GM19452 (cell line): ENCODE data around the gene BMPR1B.
"Not testable (repeated sequence)": the region's sequence is repeated elsewhere in the genome, so short reads cannot be mapped to it uniquely, and the experiment has no call there.

Experiments
- ATAC-seq: cut with Tn5 transposase; IDR thresholded peaks from one replicate; pipeline ENCODE4 v1.9.1; 2021; ENCODE audit not compliant: unreplicated experiment

BMPR1B gene

DNA sequence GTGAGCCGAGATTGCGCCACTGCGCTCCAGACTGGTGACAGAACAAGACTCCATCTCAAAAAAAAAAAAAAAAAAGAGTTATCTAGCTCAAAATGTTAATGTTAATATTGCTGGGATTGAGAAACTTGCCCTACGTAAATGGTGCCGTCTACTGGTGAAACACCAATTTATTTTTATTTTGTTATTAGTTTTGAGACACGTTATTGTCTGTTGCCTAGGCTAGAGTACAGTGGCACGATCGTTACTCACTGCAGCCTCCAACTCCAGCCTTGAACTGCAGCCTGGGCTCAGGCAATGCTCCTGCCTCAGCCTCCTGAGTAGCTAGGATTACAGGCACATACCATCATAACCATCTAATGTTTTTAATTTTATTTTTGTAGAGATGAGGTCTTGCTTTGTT is 262.8 kb downstream of the BMPR1B start:
- no peak for ATAC-seq

DNA sequence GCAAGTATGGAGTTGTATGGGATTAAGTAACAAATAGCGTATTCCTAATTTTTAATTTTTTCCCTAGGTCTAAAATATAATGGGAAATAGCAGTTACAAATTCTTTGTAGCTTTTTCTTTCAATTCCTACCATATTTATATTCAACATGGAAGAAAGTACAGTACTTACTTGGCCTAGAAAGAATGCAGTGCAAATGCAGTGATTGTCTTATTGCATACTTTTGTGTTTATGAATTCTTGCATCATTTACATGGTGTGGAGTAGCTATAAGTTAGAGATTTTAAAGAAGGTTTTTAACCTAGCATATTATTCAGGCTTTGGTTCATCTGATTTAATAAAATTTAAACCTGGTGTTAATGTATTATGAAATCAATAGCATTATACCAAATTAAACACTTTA is 263.3 kb downstream of the BMPR1B start:
- no peak for ATAC-seq

DNA sequence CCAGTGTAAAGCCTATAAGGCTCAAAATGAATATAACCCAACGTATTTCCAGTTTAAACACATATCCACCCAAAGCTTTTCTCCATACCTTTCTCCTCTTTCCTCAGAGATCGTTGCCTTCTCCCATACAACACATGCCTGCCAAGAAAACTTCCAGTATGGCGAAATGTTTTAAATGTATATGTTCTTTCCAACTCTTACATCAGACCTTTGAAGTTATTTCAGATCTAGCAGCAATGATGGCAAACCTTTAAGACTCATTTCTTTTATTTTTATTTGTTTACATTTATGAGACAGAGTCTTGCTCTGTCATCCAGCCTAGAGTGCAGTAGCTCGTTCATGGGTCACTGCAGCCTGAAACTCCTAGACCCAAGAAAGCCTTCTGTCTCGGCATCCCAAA is 265.4 kb downstream of the BMPR1B start:
- no peak for ATAC-seq

DNA sequence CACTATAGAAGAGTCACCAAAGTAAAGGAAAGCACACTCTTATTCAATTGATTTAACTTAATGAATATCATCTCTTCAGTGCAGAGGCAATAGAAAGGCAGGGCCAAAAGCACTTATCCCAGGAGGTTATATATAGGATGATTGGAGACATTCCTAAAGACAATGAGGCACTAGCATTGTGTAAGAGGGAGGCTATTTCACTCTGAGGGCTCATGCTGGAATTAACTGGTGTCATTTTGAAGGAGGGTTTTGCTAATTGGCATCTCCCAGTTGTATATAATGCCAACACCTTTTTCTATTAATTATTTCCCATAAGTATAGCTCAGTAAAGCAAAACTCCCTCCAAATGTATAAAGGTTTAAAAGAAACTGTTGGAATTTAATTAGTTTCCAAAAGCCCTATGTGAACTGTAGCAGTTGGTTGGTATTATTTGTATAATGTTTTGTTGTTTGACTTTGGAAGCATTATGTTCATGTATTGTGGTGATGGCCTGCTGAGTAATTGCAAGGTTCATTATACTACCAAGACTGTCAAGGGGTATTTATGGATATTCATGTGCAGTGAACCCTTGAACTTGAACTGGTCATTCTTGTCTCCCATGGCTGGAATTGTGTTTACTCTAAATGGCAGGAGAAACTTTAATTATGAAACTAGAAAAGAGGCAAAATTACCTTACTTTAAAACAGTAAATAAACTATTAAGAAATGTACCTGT is 270.3 kb downstream of the BMPR1B start:
- no peak for ATAC-seq

DNA sequence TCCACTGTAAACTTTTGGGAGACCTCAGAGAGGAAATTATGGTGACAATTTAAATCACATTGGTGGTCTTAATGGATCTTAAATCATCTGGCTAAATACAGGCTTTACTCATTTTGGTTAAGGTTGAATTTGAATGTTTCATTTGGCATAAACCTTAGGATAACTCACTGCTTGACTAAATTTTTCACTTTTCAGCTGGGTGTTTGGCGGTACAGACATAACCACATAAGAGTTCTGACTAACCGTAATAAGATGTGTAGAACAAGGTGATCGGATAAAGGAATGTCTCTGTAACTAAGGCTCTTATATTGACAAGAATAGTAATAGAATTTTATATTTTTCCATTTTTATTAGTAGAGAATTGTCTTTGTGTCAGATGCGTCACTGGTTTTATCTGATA is 281.0 kb downstream of the BMPR1B start:
- no peak for ATAC-seq

DNA sequence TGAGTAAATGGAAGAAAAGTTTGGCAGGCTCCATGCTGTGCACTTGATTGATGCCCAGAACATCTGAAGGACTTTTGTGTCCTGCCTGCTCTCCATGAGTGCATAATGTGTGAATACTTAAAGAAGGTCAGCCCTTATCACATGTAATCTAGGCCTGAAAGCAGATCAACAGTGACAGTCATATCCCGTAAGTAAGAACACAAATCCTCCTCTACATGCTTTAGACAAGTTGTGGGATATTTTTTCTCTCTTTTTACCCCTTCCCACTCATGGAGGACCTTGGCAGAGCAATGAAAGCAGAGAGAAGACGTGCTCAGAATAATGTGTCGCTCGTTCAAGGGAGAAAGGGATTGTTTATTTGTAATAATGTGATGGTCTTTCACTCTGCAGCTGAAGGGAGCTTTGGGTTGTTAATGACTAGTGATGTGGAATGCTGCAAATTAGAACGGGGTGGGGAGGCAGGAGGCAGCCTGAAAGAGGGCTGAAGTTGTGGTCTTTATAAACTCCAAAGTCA is 286.6 kb downstream of the BMPR1B start:
- ATAC-seq, result no peak

DNA sequence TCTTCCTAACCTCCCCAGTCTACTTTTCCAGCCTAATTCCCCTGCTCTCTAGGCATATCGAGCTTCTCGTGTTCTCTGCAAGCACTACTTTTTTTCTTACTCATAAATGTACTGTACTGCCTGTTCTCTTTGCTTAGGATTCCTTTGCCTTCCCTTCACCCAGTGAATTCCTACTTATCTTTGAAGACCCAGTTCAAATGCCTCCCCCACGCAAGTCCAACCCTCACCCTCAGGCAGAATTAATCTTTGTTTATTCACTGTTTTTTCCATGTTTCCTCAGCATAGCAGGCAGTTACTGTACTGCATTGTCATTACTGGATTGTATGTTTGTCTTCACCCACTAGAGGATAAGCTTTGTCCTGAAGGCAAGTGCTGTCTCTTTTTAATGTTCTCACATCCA is 287.7 kb downstream of the BMPR1B start:
- no peak for ATAC-seq

DNA sequence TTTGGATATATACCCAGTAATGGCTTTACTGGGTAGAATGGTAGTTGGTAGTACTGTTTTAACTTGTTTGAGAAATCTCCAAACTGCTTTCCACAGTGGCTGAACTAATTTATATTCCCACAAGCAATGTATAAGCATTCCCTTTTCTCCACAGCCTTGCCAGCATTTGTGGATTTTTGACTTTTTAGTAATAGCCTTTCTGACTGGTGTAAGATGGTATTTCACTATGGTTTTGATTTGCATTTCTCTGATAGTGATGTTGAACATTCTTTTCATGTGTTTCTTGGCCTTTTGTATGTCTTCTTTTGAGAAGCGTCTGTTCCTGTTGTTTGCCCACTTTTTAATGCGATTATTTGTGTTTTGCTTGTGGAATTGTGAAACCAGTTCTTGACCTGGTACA is 290.5 kb downstream of the BMPR1B start:
- no peak for ATAC-seq

DNA sequence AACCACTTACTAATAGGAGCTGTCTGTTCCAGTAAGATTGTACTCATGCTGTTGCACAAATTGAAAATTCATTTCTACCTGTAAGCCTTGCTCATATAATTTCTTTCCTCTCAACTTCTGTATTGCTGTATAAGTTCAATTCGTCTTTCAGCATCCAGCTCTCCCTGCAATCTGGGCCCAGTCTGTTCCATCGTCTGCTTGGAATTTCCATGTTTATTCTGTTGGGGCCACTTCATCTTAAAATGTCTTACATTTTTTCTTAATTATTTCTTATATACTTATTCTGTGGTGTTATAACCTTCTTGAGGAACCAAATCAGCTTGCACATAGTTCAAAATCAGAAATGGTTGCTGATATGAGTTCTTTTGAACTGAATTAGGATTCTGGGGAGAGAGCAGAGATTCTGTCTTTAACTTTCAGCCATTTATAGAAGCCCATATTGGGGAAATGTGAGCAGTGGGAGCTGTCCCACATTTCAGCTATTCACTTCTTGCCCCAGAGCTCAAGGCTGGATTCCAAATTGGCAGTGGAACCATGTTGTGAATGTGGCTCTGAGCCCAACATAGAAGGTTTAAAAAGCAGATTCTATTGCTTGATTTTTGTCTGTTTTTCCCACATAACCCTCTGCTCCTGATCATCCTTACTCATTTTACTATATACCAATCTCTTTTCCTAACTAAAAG is 291.9 kb downstream of the BMPR1B start:
- no peak for ATAC-seq

DNA sequence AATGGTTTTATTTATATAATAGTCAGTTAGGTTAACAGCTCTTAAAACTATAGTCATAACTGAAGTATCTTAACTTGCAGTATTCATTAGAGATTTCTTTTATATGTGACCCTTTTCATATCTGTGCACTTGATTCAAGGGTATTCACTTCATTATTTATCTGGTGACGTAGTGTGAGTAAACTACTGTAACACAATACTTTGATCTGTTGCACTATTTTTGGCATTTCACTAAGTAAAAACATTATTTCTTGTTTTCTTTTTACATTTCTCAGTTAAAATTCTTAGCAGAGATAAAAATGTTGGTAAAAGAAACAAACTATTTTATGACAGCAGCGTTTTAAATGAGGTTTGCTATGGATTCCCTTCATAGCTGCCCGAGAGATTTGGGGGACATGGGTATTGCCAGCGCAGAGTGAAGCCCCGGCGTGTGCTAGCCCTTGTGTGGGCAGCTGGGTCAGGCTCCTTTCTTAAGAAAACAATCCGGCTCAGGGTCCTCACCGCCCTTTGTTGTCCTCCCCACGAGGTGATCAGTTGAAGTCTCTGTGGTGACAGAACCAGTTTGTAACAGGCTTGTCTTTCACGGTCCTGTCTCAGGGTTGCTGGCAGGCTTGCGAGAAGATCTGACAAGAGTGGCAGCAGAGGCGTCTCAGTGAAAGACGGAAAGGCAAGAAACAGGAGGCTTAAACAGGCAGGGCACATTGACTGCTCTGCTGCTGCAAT is 293.4 kb downstream of the BMPR1B start:
- no peak for ATAC-seq

DNA sequence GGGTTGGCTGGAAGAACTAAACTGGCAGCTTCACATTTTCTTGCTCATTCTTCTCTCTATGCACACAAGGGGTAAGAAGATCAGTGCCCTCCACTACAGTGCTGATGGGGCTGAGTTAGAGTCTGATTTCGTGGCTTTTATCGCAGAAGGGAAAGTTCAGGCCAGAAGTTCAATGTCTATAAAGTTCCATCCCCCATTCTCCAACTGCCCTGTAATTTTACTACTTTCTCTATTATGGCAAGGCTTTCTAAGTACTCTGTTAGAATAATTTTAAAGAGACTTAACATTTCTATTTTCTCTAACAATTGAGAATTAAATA is 293.9 kb downstream of the BMPR1B start:
- ATAC-seq, result no peak

DNA sequence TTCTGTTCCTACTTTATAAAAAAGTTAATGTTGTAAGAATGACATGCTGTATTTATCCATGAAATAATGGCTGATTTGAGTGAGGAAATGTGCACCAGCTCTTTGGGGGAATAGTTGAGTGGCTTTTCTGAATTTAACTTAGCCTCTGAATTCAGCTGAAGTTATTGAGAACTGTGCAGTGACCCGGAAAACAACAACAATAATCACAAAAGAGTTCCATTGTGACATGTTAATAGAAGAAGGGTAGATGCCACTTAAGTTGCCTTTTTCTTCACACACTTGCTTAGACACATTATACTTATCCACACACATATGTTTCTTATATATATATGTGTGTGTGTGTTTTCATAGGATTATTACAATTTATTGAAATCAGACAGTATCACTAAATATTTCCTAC is 301.2 kb downstream of the BMPR1B start:
- no peak for ATAC-seq

DNA sequence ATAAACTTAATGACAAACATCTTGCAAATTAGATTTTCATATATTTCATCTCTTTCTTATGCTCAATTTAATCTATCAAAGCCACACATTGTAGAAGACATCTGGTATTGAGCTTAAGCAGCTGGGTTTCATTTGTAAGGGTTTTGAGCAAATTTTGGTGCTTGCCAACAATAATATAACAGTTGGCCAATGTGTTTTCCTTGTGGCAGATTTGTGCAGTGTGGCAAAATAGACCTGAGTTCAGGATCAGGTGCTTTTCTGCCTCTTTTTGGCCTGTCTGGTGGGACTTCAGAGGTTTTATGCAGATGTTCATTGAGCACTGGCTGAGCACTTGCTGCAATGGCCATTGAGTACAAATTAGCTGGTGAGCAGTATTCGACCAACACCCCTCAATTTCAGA is 301.9 kb downstream of the BMPR1B start:
- no peak for ATAC-seq

DNA sequence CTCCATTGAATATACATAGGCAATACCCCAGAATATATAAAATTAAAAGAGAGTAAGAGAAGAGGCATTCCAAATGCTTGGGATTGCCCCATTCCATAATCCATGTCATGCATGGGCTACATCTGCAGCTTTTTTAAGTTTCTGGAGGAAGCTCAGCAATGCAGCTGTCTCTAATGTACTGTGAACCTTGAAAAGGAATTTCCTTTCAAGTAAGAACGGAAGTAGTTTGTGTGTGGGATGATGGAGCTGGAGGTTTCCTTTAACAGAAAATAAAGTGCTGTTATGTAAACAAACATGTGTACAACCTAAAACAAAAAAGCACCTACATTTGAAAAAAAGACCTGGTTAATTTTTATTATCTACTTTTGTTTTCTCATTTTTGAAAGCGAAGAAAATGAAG is 303.5 kb downstream of the BMPR1B start:
- no peak for ATAC-seq

DNA sequence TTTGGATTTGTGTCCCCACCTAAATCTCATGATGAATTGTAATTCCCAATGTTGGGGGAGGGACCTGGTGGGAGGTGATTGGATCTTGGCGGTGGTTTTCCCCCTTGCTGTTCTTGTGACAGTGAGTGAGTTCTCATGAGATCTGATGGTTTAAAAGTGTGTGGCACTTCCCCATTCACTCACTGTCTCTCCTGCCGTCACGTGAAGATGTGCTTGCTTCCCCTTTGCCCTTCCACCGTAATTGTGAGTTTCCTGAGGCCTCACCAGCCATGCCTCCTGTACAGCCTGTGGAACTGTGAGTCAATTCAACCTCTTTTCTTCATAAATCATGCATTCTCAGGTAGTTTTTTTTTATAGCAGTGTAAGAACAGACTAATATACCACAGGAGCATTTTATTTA is 304.0 kb downstream of the BMPR1B start:
- ATAC-seq, result not testable (repeated sequence)

DNA sequence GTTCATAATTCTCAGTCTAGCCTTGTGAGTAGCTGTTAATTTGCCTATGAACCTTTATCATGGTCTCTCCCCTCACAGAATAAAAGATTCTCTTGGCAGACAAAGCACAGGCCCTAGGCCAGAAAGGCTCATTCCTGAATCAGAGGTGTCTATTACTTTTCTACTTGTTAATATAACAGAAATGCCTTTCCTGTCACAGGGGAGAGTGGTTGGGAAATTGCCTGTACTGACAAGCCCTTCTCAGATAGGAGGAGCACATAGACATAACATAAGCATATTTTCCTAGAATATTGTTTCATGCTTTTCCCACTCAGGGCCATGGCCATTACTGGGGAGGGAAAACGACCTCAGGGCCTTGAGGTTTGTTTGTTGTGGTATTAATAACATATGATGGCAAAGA is 308.3 kb downstream of the BMPR1B start:
- ATAC-seq, result no peak

DNA sequence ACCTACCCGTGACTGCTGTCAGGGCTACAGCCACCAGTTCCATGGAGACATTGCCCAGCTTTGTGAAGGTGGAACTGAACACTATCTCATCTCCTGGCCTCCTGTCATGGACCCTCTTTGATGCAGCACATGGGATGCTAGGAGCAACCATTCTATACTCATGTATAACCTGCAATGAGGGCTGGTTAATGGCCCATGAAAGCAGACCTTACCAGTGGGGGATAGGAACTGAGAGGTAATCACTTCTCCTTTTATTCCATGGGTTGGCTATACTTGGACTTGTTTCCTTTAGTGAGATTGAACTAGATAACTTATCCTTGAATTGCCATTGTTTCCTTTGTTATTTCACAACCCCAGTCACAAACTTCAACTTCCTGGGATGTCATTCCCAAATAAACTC is 310.6 kb downstream of the BMPR1B start:
- ATAC-seq, result no peak

DNA sequence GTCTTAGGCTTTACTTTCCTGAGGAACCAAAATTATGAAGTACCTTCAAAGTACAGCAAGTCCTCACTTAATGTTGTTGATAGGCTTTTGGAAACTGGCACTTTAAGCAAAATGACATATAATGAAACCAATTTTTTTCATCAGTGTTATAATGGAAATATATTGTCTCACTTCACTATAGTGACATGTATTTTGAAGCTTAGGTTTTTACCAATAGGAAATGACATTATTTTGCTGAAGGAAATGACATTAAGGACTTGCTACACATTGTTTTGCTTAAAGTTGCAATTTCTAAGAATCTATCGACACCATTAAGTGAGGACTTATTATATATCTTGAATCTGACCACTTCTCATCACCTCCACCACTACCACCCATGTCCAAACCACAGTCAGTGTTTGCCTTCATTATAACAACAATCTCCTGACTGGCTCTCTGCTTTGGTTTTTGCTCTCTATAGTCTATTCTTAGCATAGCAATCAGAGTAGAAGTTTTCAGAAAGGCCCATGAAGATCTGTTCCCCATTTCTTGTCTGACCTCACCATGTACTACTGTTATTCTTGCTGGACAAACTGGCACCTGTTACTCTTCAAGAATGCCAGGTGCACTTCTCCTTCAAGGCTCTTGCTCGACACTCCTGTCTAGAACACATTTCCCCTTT is 311.2 kb downstream of the BMPR1B start:
- ATAC-seq, result no peak

DNA sequence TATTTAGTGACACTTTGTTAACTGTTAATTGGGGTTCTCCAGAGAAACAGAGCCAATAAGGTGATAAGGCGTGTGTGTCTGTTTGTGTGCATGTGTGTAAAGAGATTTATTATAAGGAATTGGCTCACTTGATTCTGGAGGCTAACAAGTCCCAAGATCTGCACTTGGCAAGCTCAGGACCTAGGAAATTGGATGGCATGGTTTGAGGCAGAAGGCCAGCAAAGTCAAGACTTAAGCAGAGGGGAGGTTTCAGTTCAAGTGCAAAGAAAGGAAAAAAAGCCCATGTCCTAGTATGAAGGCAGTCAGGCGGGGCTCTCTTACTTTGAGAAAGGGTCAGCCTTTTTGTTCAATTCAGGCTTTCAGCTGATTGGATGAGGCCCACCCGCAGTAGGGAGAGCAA is 314.1 kb downstream of the BMPR1B start:
- no peak for ATAC-seq

DNA sequence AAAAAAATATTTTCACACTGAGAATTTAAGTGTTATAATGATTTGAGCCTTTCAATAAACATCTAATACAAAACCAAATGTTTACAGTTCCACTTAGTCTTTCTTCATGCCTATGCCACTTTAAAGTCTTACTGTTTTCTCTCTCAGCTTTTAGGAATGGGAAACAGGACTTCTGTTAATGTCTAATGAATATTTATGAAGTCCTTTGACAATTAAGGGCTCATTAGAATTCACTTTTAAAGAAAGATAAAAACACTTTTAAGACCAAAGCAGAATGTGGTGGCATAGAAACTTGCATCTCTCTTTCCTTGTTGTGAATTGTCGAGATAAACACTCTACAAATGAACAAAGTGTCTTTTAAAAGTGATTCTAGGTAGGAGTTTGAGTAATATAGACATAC is 315.9 kb downstream of the BMPR1B start:
- no peak for ATAC-seq

DNA sequence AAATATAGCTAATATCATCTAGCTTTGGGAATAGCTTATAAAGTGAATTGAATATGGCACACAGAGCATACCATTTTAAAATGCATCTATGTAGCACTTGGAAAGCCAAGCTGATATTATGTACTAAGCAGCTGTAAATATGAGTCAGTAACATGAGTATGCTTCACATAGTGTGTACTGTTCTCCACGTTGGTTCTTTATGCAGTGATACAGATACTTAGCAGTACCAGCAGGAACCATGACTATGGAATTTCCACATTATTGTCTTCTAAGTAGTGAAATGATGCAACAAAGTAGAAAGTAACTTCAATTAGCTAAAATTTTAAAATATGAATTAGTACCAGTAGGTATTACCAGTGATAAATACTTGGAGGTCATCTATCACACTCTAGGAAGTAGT is 320.1 kb downstream of the BMPR1B start:
- ATAC-seq, result no peak

DNA sequence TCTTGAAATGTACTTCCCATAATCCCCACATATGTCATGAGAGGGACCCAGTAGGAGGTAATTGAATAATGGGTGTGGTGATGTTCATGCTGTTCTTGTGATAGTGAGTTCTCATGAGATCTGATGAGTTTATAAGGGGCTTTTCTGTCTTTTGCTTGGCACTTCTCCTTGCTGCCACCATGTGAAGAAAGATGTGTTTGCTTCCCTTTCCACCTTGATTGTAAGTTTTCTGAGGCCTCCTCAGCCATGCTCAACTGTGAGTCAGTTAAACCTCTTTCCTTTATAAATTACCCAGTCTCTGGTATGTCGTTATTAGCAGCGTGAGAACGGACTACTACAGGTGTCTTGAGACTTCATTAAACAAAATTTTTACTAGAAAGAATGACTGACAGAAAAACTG is 323.2 kb downstream of the BMPR1B start:
- no peak for ATAC-seq
